ENCODE results near the gene GNAI1. TPM values are rescaled to one million over a fixed set of nuclear protein-coding genes. Genes with fewer than 3 reads are reported as not detected.
"Not testable (repeated sequence)": the region's sequence is repeated elsewhere in the genome, so short reads cannot be mapped to it uniquely, and the experiment has no call there.

The GNAI1 gene
- total RNA-seq, 2 donors from 2014 or later = 11.1 to 30.9 TPM

GRCh38 chr7:80150611-80151273 is 16.1 kb downstream of the GNAI1 start:
- ATAC-seq (ENCODE audit: insufficient number of reproducible peaks, low FRiP score, low read depth) (no peak), DNase-seq (ENCODE audit: low spot score) (no peak)
- Histone ChIP-seq H3K36me3 (no peaks in the 10 kb centered on the region), H3K27ac (no peak overlapping the region), H3K4me3 (no peak overlapping the region), H3K9me3 (no peaks in the 10 kb centered on the region), H3K27me3 (replicated peaks; ENCODE audit: insufficient read depth) (no peaks in the 10 kb centered on the region), H3K4me1 (ENCODE audit: control insufficient read depth in 1 of 2, low read depth in 2 of 2) (peaks cover 6 to 24% of the 10 kb centered on the region in 2 donors)
- no peak for TF ChIP-seq CTCF (IDR thresholded peaks at IDR 0.05)

DNA sequence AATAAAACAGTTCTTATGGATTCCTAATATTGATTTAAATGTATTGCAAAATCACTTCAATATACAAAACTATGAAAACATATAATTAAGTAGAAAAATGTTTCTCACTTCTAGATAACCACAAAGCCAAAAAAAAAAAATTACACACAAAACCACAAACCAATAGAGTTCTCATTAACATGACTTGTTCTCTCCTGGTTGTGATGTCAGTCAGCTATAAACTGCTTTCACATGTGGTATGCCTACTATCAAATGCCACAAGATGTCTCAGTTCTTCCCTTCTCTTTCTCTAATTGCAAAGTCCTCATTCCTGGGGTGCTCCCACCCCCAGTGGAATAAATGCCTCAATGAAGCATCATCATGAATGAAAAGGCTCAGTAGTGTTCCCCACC is 16.6 kb downstream of the GNAI1 start:
- Histone ChIP-seq H3K4me3 (no peak overlapping the region), H3K4me1 (ENCODE audit: control insufficient read depth in 1 of 2, low read depth in 2 of 2) (peaks cover 3 to 18% of the 10 kb centered on the region in 2 donors), H3K27ac (no peak overlapping the region), H3K27me3 (replicated peaks; ENCODE audit: insufficient read depth) (no peaks in the 10 kb centered on the region), H3K36me3 (no peaks in the 10 kb centered on the region), H3K9me3 (no peaks in the 10 kb centered on the region)
- no peak for ATAC-seq (ENCODE audit: insufficient number of reproducible peaks, low FRiP score, low read depth)
- TF ChIP-seq CTCF (IDR thresholded peaks at IDR 0.05) = no peak
- no peak for DNase-seq (ENCODE audit: low spot score)

DNA sequence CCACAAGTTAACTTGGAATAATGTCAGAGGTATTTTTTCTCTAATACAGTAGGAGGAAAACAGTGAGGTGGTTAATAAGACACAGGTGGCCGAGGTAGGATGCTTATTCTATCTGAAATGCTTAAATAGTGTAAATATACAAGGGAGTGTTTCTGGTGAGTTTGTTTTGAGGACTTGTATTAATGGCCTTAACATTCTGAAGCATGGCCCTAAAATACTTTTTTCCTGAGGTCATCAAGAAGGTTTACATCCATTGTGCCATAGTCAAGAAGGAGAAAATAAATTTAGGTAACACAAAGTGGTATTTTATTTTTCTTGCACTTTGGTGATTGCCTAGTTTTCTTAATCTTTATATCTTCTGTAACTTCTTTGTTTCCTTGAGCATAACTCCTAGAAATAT is 18.8 kb downstream of the GNAI1 start:
- no peak overlapping the region for H3K4me3 ChIP-seq
- DNase-seq (ENCODE audit: low spot score) = no peak
- TF ChIP-seq CTCF (IDR thresholded peaks at IDR 0.05) = no peak
- no peaks in the 10 kb centered on the region for H3K9me3 ChIP-seq
- no peak for ATAC-seq (ENCODE audit: insufficient number of reproducible peaks, low FRiP score, low read depth)
- no peaks in the 10 kb centered on the region for H3K36me3 ChIP-seq
- H3K27me3 ChIP-seq (replicated peaks; ENCODE audit: insufficient read depth) = no peaks in the 10 kb centered on the region
- H3K4me1 ChIP-seq (ENCODE audit: control insufficient read depth in 1 of 2, low read depth in 2 of 2) = peaks cover 3 to 5% of the 10 kb centered on the region in 2 donors
- no peak overlapping the region for H3K27ac ChIP-seq

DNA sequence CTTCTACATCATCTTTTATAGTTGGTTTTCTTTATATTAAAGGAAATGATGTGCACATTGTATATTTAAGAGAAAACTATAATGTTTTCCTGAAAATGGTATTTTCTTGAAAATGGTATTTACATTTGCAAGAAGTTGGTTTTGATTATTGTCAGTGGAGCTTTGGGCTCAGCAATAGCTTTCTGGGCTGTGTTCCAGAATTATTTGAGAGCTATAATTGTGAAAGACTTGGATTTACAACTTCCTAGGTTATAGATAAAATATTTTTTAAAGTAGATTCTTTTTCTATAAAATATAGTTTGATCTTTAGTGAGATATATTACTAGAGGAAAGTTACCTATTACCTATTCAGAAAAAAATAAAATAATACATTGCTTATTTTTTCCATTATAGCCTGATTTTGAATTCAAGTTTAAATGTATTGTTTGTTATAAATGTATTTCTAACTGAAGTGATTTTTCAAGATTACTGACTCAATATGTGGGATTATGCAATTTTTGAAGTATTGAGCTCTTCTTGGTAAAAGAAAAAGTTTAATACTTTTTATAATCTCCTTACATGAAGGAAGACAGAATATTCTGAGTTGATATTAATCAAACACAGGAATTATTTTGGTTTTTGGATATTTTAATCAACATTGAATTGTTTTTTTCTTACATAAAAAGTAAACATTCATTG is 20.2 kb downstream of the GNAI1 start:
- DNase-seq (ENCODE audit: low spot score) = no peak
- ATAC-seq (ENCODE audit: insufficient number of reproducible peaks, low FRiP score, low read depth) = no peak
- H3K27me3 ChIP-seq (replicated peaks; ENCODE audit: insufficient read depth) = no peaks in the 10 kb centered on the region
- no peak for TF ChIP-seq CTCF (IDR thresholded peaks at IDR 0.05)
- H3K9me3 ChIP-seq = no peaks in the 10 kb centered on the region
- H3K4me3 ChIP-seq = no peak overlapping the region
- no peaks in the 10 kb centered on the region for H3K36me3 ChIP-seq
- H3K27ac ChIP-seq = no peak overlapping the region
- peaks cover 3 to 5% of the 10 kb centered on the region in 2 donors for H3K4me1 ChIP-seq (ENCODE audit: control insufficient read depth in 1 of 2, low read depth in 2 of 2)

DNA sequence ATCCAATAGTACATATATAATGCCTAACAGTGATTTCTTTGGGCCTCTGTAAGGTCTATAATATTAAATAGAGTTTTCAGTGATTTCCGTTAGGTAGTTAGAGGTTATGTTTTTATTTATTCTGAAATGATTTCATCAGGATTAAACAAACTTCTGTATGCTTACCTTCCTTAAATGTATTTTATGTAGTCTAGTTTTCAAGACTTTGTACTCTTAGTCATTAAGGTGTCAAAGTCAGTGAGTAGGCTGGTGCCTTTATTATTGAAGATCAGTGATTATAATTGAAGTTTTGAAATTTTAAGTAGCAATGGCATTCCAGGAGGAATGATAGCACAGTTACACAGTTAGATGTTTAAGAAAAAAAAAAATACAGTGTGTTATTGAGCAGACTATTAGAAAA is 20.7 kb downstream of the GNAI1 start:
- no peak for TF ChIP-seq CTCF (IDR thresholded peaks at IDR 0.05)
- Histone ChIP-seq H3K27ac (no peak overlapping the region), H3K9me3 (no peaks in the 10 kb centered on the region), H3K36me3 (no peaks in the 10 kb centered on the region), H3K4me3 (no peak overlapping the region), H3K4me1 (ENCODE audit: control insufficient read depth in 1 of 2, low read depth in 2 of 2) (peaks cover 3 to 5% of the 10 kb centered on the region in 2 donors), H3K27me3 (replicated peaks; ENCODE audit: insufficient read depth) (no peaks in the 10 kb centered on the region)
- ATAC-seq (ENCODE audit: insufficient number of reproducible peaks, low FRiP score, low read depth) (no peak), DNase-seq (ENCODE audit: low spot score) (no peak)

GRCh38 chr7:80157770-80158169 is 23.1 kb downstream of the GNAI1 start:
- peaks cover 8 to 11% of the 10 kb centered on the region in 2 donors for H3K4me1 ChIP-seq (ENCODE audit: control insufficient read depth in 1 of 2, low read depth in 2 of 2)
- not testable (repeated sequence) for ATAC-seq (ENCODE audit: insufficient number of reproducible peaks, low FRiP score, low read depth); DNase-seq (ENCODE audit: low spot score); H3K9me3 ChIP-seq; H3K27ac ChIP-seq; H3K36me3 ChIP-seq; H3K27me3 ChIP-seq (replicated peaks; ENCODE audit: insufficient read depth); H3K4me3 ChIP-seq
